CD14-positive monocyte (primary cell): ENCODE data around the gene PIGO. TPM values are rescaled to one million over a fixed set of nuclear protein-coding genes. Genes with fewer than 3 reads are reported as not detected.

Source experiments
- DNase-seq, 3 donors: peaks; one replicate each; pipeline ENCODE4 v3.0.0-alpha.2; 2011 to 2022
- H2AFZ ChIP-seq: 2 replicates; pipeline ENCODE4 v1.6.0; 2012; ENCODE audit warnings: mild to moderate bottlenecking, low read depth, low read length, inconsistent platforms; ENCODE audit not compliant: insufficient read depth, poor library complexity, severe bottlenecking
- H3K27ac ChIP-seq, 2 donors: 1 replicate in 1 of 2; 2 replicates in 1 of 2; pipeline ENCODE4 v1.5.1; 2012 to 2013; ENCODE audit warnings: low read length in 2 of 2, control low read depth in 1 of 2, inconsistent platforms in 1 of 2, low read depth in 1 of 2, mild to moderate bottlenecking in 1 of 2
- H3K27me3 ChIP-seq, 2 donors: one replicate each; pipeline versions ENCODE4 v1.6.0 to v1.6.1; 2011 to 2013; ENCODE audit warnings: low read length in 2 of 2; ENCODE audit not compliant: control insufficient read depth in 2 of 2, insufficient read depth in 2 of 2
- H3K36me3 ChIP-seq, 2 donors: replicated peaks in 1 of 2; 1 replicate in 1 of 2; 2 replicates in 1 of 2; pipeline versions ENCODE4 v1.5.1 to v1.6.1; 2012 to 2013; ENCODE audit warnings: low read length in 2 of 2, control low read depth in 1 of 2, inconsistent platforms in 1 of 2, mild to moderate bottlenecking in 1 of 2; ENCODE audit not compliant: insufficient read depth in 2 of 2, control insufficient read depth in 1 of 2
- H3K4me1 ChIP-seq, 2 donors: 1 replicate in 1 of 2; 2 replicates in 1 of 2; pipeline versions ENCODE4 v1.5.1 to v1.6.1; 2012 to 2013; ENCODE audit warnings: low read length in 2 of 2, control low read depth in 1 of 2, inconsistent platforms in 1 of 2, mild to moderate bottlenecking in 1 of 2, moderate library complexity in 1 of 2; ENCODE audit not compliant: insufficient read depth in 2 of 2, control insufficient read depth in 1 of 2
- H3K4me2 ChIP-seq: replicated peaks from 2 replicates; pipeline ENCODE3; 2012; ENCODE audit warnings: low read length, moderate library complexity, mild to moderate bottlenecking; ENCODE audit not compliant: poor library complexity, severe bottlenecking; ENCODE audit errors: extremely low read depth
- H3K4me3 ChIP-seq, 3 experiments: fragments of 200-600 bp in 1 of 3; sonication (generic) in 1 of 3; replicated peaks in 1 of 3; 1 replicate in 2 of 3; 2 replicates in 1 of 3; pipeline ENCODE4 v1.5.1; 2011 to 2013; ENCODE audit warnings: low read length in 3 of 3, mild to moderate bottlenecking in 3 of 3, control low read depth in 2 of 3, low read depth in 2 of 3, inconsistent platforms in 1 of 3, moderate library complexity in 1 of 3
- H3K79me2 ChIP-seq: 2 replicates; pipeline ENCODE4 v1.6.0; 2012; ENCODE audit warnings: mild to moderate bottlenecking, control low read depth, inconsistent platforms, low read length, moderate library complexity; ENCODE audit not compliant: insufficient read depth
- H3K9ac ChIP-seq: 2 replicates; pipeline ENCODE4 v1.6.0; 2017; ENCODE audit warnings: low read length, mild to moderate bottlenecking; ENCODE audit not compliant: insufficient read depth, poor library complexity, severe bottlenecking
- H3K9me3 ChIP-seq, 2 donors: replicated peaks in 1 of 2; 1 replicate in 1 of 2; 2 replicates in 1 of 2; pipeline versions ENCODE4 v1.5.1 to v1.6.1; 2012 to 2013; ENCODE audit warnings: low read length in 2 of 2, control low read depth in 1 of 2; ENCODE audit not compliant: control insufficient read depth in 1 of 2, insufficient read depth in 1 of 2
- H4K20me1 ChIP-seq: 2 replicates; pipeline ENCODE4 v1.6.0; 2012; ENCODE audit warnings: mild to moderate bottlenecking, low read length, control low read depth, moderate library complexity; ENCODE audit not compliant: insufficient read depth
- H3K27ac Mint-ChIP-seq, 7 donors: one replicate each; pipeline ENCODE4 v1.8.0; 2020; ENCODE audit warnings: mild to moderate bottlenecking in 7 of 7, mixed read lengths in 7 of 7, moderate library complexity in 6 of 7, inconsistent platforms in 2 of 7
- H3K27me3 Mint-ChIP-seq, 3 donors: one replicate each; pipeline ENCODE4 v1.8.0; 2021 to 2022; ENCODE audit warnings: low read depth in 3 of 3, mild to moderate bottlenecking in 3 of 3, mixed read lengths in 3 of 3, moderate library complexity in 3 of 3, inconsistent platforms in 1 of 3
- H3K36me3 Mint-ChIP-seq, 2 donors: one replicate each; pipeline ENCODE4 v1.8.0; 2020; ENCODE audit warnings: mixed read lengths in 2 of 2, inconsistent platforms in 1 of 2, mild to moderate bottlenecking in 1 of 2
- H3K4me1 Mint-ChIP-seq: one replicate; pipeline ENCODE4 v1.8.0; 2020; ENCODE audit warnings: mild to moderate bottlenecking, mixed read lengths
- H3K4me3 Mint-ChIP-seq, 2 donors: one replicate each; pipeline ENCODE4 v1.8.0; 2020; ENCODE audit warnings: mild to moderate bottlenecking in 2 of 2, mixed read lengths in 2 of 2, moderate library complexity in 1 of 2
- H3K9me3 Mint-ChIP-seq, 7 donors: one replicate each; pipeline ENCODE4 v1.8.0; 2020 to 2022; ENCODE audit warnings: mixed read lengths in 7 of 7, mild to moderate bottlenecking in 6 of 7, moderate library complexity in 6 of 7, inconsistent platforms in 2 of 7
- CTCF ChIP-seq: fragments of 200-600 bp; IDR thresholded peaks from one replicate; pipeline ENCODE4 v1.8.0; 2022; ENCODE audit warnings: antibody characterized with exemption, mild to moderate bottlenecking
- WGBS: methylation state at CpG from one replicate; pipeline ENCODE4 v1.1.5; 2013; ENCODE audit warnings: missing lambda C conversion rate; ENCODE audit not compliant: insufficient coverage; 5-methylcytosine and 5-hydroxymethylcytosine counted together
- intact Hi-C, 2 donors: fragments of 100-400 bp; cut with micrococcal nuclease; formaldehyde crosslinking; loops; one replicate each; pipeline versions ENCODE4 v1.15.0 to v1.15.1; 2023
- polyA plus RNA-seq, 3 donors: library from polyadenylated mRNA; depleted of rRNA in 1 of 3; unstranded in 2 of 3; stranded (reverse) in 1 of 3; fragments of 300-500 nt in 2 of 3; fragments of >200 nt in 1 of 3; fragmentation: Illumina TruSeq in 2 of 3; gene quantifications; 1 replicate in 2 of 3; 2 replicates in 1 of 3; pipeline ENCODE4 v1.2.3, GENCODE V29; 2012 to 2021

The PIGO gene
- polyA plus RNA-seq, 3 donors = 15.7 to 19.1 (median 17.3) TPM

GRCh38 chr9:35135988-35136387 is 39.6 kb upstream of the PIGO start:
- H3K9me3 Mint-ChIP-seq = peaks cover 2 to 36% (median 26%) of the 10 kb centered on the region in 7 donors
- Histone ChIP-seq H2AFZ (no peak overlapping the region), H3K9me3 (peaks cover 3 to 31% of the 10 kb centered on the region in 2 donors), H3K4me2 (no peak overlapping the region), H3K4me1 (no peaks in the 10 kb centered on the region), H3K36me3 (no peaks in the 10 kb centered on the region), H3K27ac (no peak overlapping the region), H3K9ac (no peak overlapping the region), H3K79me2 (no peaks in the 10 kb centered on the region), H3K4me3 (no peak overlapping the region), H3K27me3 (no peaks in the 10 kb centered on the region), H4K20me1 (no peaks in the 10 kb centered on the region)
- no peaks in the 10 kb centered on the region for H3K4me1 Mint-ChIP-seq
- H3K36me3 Mint-ChIP-seq = no peaks in the 10 kb centered on the region
- intact Hi-C loops = no loop called here
- no peak overlapping the region for H3K27ac Mint-ChIP-seq
- no peak for TF ChIP-seq CTCF
- no peak for DNase-seq
- no peak overlapping the region for H3K4me3 Mint-ChIP-seq
- H3K27me3 Mint-ChIP-seq = peaks cover 0 to 6% (median 4%) of the 10 kb centered on the region in 3 donors
- 88% methylated on average over 3 of the region's 7 CpGs for WGBS

GRCh38 chr9:35134920-35135319 is 38.5 kb upstream of the PIGO start:
- Mint-ChIP-seq H3K9me3 (peaks cover 2 to 30% (median 21%) of the 10 kb centered on the region in 7 donors), H3K4me3 (no peak overlapping the region), H3K4me1 (no peaks in the 10 kb centered on the region), H3K27me3 (peaks cover 0 to 6% (median 4%) of the 10 kb centered on the region in 3 donors), H3K27ac (no peak overlapping the region), H3K36me3 (no peaks in the 10 kb centered on the region)
- H4K20me1 ChIP-seq = no peaks in the 10 kb centered on the region
- WGBS = 89% methylated on average over 3 of the region's 6 CpGs
- no peaks in the 10 kb centered on the region for H3K27me3 ChIP-seq
- no peaks in the 10 kb centered on the region for H3K36me3 ChIP-seq
- intact Hi-C loops = no loop called here
- no peak overlapping the region for H3K9ac ChIP-seq
- no peak overlapping the region for H3K27ac ChIP-seq
- H3K79me2 ChIP-seq = no peaks in the 10 kb centered on the region
- H3K4me3 ChIP-seq = no peak overlapping the region
- no peak overlapping the region for H2AFZ ChIP-seq
- no peaks in the 10 kb centered on the region for H3K4me1 ChIP-seq
- no peak overlapping the region for H3K4me2 ChIP-seq
- no peak for TF ChIP-seq CTCF
- DNase-seq = no peak
- H3K9me3 ChIP-seq = peaks cover 0 to 23% of the 10 kb centered on the region in 2 donors
